ENCODE data around the gene TOP3A.

GRCh38 chr17:18245038-18245776, 69.6 kb downstream of the TOP3A start:
- TF ChIP-seq CTCF (conservative IDR thresholded peaks at IDR 0.05; ENCODE audit: low read depth, low read length) (no peak), EZH2 (IDR thresholded peaks at IDR 0.05; ENCODE audit: borderline replicate concordance, low read depth, low read length, poor library complexity, severe bottlenecking) (no peak)

All from A673 (cell line).